Measurements from ENCODE around the gene LSAMP. TPM values are rescaled to one million over a fixed set of nuclear protein-coding genes. Genes with fewer than 3 reads are reported as not detected.

Gene LSAMP
- polyA plus RNA-seq, 1 of the 3 experiments (the other 2 are of a cell fraction), result 6.6 TPM

GRCh38 chr3:115827495-115827894 lies 617.8 kb downstream of the LSAMP start:
- no peak overlapping the region for H3K4me2 ChIP-seq
- H3K9ac ChIP-seq, result no peak overlapping the region
- no peaks in the 10 kb centered on the region for H3K79me2 ChIP-seq (ENCODE audit: insufficient read depth)
- peaks cover 2 to 20% of the 10 kb centered on the region in 2 experiments; a peak in 3 of 4 replicates for H3K4me1 ChIP-seq (ENCODE audit: control insufficient read depth in 1 of 2, insufficient read depth in 2 of 2, low read depth in 1 of 2, low read length in 1 of 2)
- no peaks in the 10 kb centered on the region for H3K9me2 ChIP-seq
- H2AFZ ChIP-seq (ENCODE audit: low read depth), result no peak overlapping the region
- H3K36me3 ChIP-seq (replicated peaks in 1 of 2; ENCODE audit: control insufficient read depth in 1 of 2, insufficient read depth in 2 of 2, low read length in 1 of 2), result no peaks in the 10 kb centered on the region
- H3F3A ChIP-seq (replicated peaks; ENCODE audit: insufficient read depth), result peaks cover 8% of the 10 kb centered on the region
- no peaks in the 10 kb centered on the region for H4K20me1 ChIP-seq (ENCODE audit: insufficient read depth)
- H3K27ac ChIP-seq (ENCODE audit: low read depth in 2 of 2, low read length in 1 of 2), result no peak overlapping the region
- H3K9me3 ChIP-seq, result no peaks in the 10 kb centered on the region
- no peak for DNase-seq
- POLR2A ChIA-PET, result no interaction called here
- WGBS (ENCODE audit: low lambda C conversion rate), result 75% methylated on average over 2 of the region's 2 CpGs
- H3K4me3 ChIP-seq (ENCODE audit: low read depth in 2 of 2, low read length in 1 of 2), result no peak overlapping the region
- H3K27me3 ChIP-seq (ENCODE audit: insufficient read depth), result no peaks in the 10 kb centered on the region
- CTCF ChIA-PET, result interaction anchor here (0.9 to 2.3 kb wide), 5 partner anchors 8 to 609 kb away, joined by 3 to 11 read pairs (median 5); no protein-coding TSS in a partner anchor
- TF ChIP-seq TAF1 (IDR thresholded peaks at IDR 0.05; ENCODE audit: borderline replicate concordance, low read depth, low read length) (no peak), POLR2AphosphoS5 (IDR thresholded peaks at IDR 0.05; ENCODE audit: low read depth, low read length) (no peak), FOSL2 (IDR thresholded peaks at IDR 0.05; ENCODE audit: borderline replicate concordance, low read depth) (no peak), USF2 (IDR thresholded peaks at IDR 0.05; ENCODE audit: borderline replicate concordance, low read depth, low read length) (no peak), NFIC (IDR thresholded peaks at IDR 0.05; ENCODE audit: borderline replicate concordance) (no peak), ELF1 (IDR thresholded peaks at IDR 0.05) (no peak), TEAD4 (IDR thresholded peaks at IDR 0.05; ENCODE audit: borderline replicate concordance, insufficient read depth) (no peak), CHD2 (IDR thresholded peaks at IDR 0.05; ENCODE audit: low read length, partially characterized antibody) (no peak), RFX5 (IDR thresholded peaks at IDR 0.05; ENCODE audit: low read length) (no peak), NRF1 (IDR thresholded peaks at IDR 0.05; ENCODE audit: low read depth, low read length) (no peak)
- TF ChIP-seq, protein P1, sequence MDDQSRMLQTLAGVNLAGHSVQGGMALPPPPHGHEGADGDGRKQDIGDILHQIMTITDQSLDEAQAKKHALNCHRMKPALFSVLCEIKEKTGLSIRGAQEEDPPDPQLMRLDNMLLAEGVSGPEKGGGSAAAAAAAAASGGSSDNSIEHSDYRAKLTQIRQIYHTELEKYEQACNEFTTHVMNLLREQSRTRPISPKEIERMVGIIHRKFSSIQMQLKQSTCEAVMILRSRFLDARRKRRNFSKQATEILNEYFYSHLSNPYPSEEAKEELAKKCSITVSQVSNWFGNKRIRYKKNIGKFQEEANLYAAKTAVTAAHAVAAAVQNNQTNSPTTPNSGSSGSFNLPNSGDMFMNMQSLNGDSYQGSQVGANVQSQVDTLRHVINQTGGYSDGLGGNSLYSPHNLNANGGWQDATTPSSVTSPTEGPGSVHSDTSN (IDR thresholded peaks at IDR 0.05), result no peak
- TF ChIP-seq, protein P2, sequence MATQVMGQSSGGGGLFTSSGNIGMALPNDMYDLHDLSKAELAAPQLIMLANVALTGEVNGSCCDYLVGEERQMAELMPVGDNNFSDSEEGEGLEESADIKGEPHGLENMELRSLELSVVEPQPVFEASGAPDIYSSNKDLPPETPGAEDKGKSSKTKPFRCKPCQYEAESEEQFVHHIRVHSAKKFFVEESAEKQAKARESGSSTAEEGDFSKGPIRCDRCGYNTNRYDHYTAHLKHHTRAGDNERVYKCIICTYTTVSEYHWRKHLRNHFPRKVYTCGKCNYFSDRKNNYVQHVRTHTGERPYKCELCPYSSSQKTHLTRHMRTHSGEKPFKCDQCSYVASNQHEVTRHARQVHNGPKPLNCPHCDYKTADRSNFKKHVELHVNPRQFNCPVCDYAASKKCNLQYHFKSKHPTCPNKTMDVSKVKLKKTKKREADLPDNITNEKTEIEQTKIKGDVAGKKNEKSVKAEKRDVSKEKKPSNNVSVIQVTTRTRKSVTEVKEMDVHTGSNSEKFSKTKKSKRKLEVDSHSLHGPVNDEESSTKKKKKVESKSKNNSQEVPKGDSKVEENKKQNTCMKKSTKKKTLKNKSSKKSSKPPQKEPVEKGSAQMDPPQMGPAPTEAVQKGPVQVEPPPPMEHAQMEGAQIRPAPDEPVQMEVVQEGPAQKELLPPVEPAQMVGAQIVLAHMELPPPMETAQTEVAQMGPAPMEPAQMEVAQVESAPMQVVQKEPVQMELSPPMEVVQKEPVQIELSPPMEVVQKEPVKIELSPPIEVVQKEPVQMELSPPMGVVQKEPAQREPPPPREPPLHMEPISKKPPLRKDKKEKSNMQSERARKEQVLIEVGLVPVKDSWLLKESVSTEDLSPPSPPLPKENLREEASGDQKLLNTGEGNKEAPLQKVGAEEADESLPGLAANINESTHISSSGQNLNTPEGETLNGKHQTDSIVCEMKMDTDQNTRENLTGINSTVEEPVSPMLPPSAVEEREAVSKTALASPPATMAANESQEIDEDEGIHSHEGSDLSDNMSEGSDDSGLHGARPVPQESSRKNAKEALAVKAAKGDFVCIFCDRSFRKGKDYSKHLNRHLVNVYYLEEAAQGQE (IDR thresholded peaks at IDR 0.05; ENCODE audit: low read depth, low read length), result no peak

Measured in SK-N-SH (cell line).